ENCODE data around the gene PITX3. TPM values are rescaled to one million over a fixed set of nuclear protein-coding genes. Genes with fewer than 3 reads are reported as not detected.

PITX3 gene
- total and polyA plus RNA-seq, 10 of the 15 experiments (the other 5 are each of a cell fraction or from before 2014, with no cell fraction given), result not detected

- no peak for DNase-seq (ENCODE audit: low read depth, low spot score)
- CTCF ChIA-PET, result interaction anchor here (0.6 to 15.4 kb wide), 38 partner anchors 8 to 365 kb away, joined by 3 to 632 read pairs (median 8); partner anchors contain the start of genes FBXL15, GBF1, NFKB2 and SUFU
- intact Hi-C loops (cut with micrococcal nuclease; ENCODE audit: unreplicated experiment), result loop anchor here (1.0 to 5.0 kb wide), 3 partner anchors 121 to 351 kb away; no protein-coding TSS in a partner anchor
- TF ChIP-seq RCOR1 (conservative IDR thresholded peaks at IDR 0.05; ENCODE audit: low read depth, low read length) (no peak), SMARCA5 (IDR thresholded peaks at IDR 0.05) (peak; percentile 72; the same call in 1 of the 2 replicates), PRDM15 (CRISPR knock-in tag; IDR thresholded peaks at IDR 0.05) (no peak), TARDBP (IDR thresholded peaks at IDR 0.05; ENCODE audit: borderline replicate concordance) (no peak), NBN (IDR thresholded peaks at IDR 0.05) (no peak), NR2F1 (conservative IDR thresholded peaks at IDR 0.05) (0 out of 2 replicates have a peak, but pooled peaks have one; percentile 13), PML (IDR thresholded peaks at IDR 0.05; ENCODE audit: low read length) (no peak), KAT2A (conservative IDR thresholded peaks at IDR 0.05; ENCODE audit: control insufficient read depth, low read depth, low read length) (no peak), POLR2AphosphoS2 (IDR thresholded peaks at IDR 0.05; ENCODE audit: low read depth, low read length) (no peak), ESRRA (IDR thresholded peaks at IDR 0.05; ENCODE audit: low read length) (no peak), JUNB (IDR thresholded peaks at IDR 0.05) (no peak), SMC3 (IDR thresholded peaks at IDR 0.05; ENCODE audit: borderline replicate concordance, low read length) (peak; percentile 55; the same call in 1 of the 2 replicates), SRF (IDR thresholded peaks at IDR 0.05; ENCODE audit: low read depth in 2 of 2, low read length in 2 of 2) (no peak), POLR2A (IDR thresholded peaks at IDR 0.05; ENCODE audit: low read depth, low read length) (no peak), CEBPB (IDR thresholded peaks at IDR 0.05; ENCODE audit: borderline replicate concordance in 1 of 2, low read depth in 2 of 2, low read length in 2 of 2) (no peak), CHD2 (IDR thresholded peaks at IDR 0.05; ENCODE audit: borderline replicate concordance, low read depth, low read length) (no peak)
- TF ChIP-seq, protein P1, sequence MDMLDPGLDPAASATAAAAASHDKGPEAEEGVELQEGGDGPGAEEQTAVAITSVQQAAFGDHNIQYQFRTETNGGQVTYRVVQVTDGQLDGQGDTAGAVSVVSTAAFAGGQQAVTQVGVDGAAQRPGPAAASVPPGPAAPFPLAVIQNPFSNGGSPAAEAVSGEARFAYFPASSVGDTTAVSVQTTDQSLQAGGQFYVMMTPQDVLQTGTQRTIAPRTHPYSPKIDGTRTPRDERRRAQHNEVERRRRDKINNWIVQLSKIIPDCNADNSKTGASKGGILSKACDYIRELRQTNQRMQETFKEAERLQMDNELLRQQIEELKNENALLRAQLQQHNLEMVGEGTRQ (IDR thresholded peaks at IDR 0.05; ENCODE audit: borderline replicate concordance, low read depth, low read length), result no peak
- TF ChIP-seq, protein P2, sequence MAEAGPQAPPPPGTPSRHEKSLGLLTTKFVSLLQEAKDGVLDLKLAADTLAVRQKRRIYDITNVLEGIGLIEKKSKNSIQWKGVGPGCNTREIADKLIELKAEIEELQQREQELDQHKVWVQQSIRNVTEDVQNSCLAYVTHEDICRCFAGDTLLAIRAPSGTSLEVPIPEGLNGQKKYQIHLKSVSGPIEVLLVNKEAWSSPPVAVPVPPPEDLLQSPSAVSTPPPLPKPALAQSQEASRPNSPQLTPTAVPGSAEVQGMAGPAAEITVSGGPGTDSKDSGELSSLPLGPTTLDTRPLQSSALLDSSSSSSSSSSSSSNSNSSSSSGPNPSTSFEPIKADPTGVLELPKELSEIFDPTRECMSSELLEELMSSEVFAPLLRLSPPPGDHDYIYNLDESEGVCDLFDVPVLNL (IDR thresholded peaks at IDR 0.05; ENCODE audit: low read depth, low read length), result no peak
These were observed 9.7 kb downstream of the PITX3 start for GRCh38 chr10:102231357-102232318.

More at GRCh38 chr10:102231357-102232318, 9.7 kb downstream of the PITX3 start:
- Histone ChIP-seq H3K27me3 (replicated peaks in 1 of 2; ENCODE audit: control insufficient read depth in 2 of 2, insufficient read depth in 2 of 2, low read length in 1 of 2) (peaks cover 5 to 11% of the 10 kb centered on the region in 2 experiments; a peak in 3 of 4 replicates), H4K20me1 (ENCODE audit: control insufficient read depth, insufficient read depth) (no peaks in the 10 kb centered on the region), H3K9ac (ENCODE audit: control insufficient read depth, insufficient read depth, low read length) (no peak overlapping the region), H3K9me3 (replicated peaks; ENCODE audit: control insufficient read depth, insufficient read depth, low read length) (no peaks in the 10 kb centered on the region), H3K4me1 (ENCODE audit: control insufficient read depth, insufficient read depth, low read length) (peaks cover 10% of the 10 kb centered on the region), H3K4me3 (peak overlapping the region; percentile 64), H3K27ac (ENCODE audit: control insufficient read depth, insufficient read depth) (no peak overlapping the region), H3K79me2 (ENCODE audit: control insufficient read depth, insufficient read depth, low read length) (no peaks in the 10 kb centered on the region), H3K36me3 (ENCODE audit: control insufficient read depth in 2 of 2, insufficient read depth in 2 of 2, low read length in 1 of 2) (no peaks in the 10 kb centered on the region), H2AFZ (ENCODE audit: control insufficient read depth, low read depth, low read length) (peak overlapping the region; percentile 64; the same call in 1 of the 2 replicates), H3K4me2 (ENCODE audit: control insufficient read depth, insufficient read depth) (peak overlapping the region; percentile 89)
- in situ Hi-C loops (cut with MboI), result no loop called here
- FAIRE-seq, result no peak
- ATAC-seq, result peak; percentile 77
- 15% methylated on average over 54 of the region's 76 CpGs for WGBS (ENCODE audit: insufficient coverage, insufficient replicate concordance, low lambda C conversion rate, missing lambda C conversion rate)
- POLR2A ChIA-PET, result interaction anchor here (1.0 to 1.4 kb wide), 2 partner anchors 54 to 110 kb away, joined by 4 read pairs; no protein-coding TSS in a partner anchor
- SMC1A ChIA-PET (ENCODE audit: uncharacterized antibody, unreplicated experiment), result interaction anchor here (0.5 to 12.2 kb wide), 16 partner anchors 8 to 352 kb away, joined by 3 to 231 read pairs (median 6); partner anchors contain the start of genes ACTR1A and GBF1
- RAD21 ChIA-PET (ENCODE audit: unreplicated experiment), result interaction anchor here (0.6 to 13.1 kb wide), 24 partner anchors 11 to 351 kb away, joined by 3 to 256 read pairs (median 6); partner anchors contain the start of genes FBXL15 and NFKB2
- no TSS peak for BruUV-seq (replicated peaks)

Measured in GM12878 (cell line).